ENCODE data around the gene TUBA3C. TPM values are rescaled to one million over a fixed set of nuclear protein-coding genes. Genes with fewer than 3 reads are reported as not detected.

Gene TUBA3C
- total RNA-seq, 1 donor from 2014 or later = not detected

DNA sequence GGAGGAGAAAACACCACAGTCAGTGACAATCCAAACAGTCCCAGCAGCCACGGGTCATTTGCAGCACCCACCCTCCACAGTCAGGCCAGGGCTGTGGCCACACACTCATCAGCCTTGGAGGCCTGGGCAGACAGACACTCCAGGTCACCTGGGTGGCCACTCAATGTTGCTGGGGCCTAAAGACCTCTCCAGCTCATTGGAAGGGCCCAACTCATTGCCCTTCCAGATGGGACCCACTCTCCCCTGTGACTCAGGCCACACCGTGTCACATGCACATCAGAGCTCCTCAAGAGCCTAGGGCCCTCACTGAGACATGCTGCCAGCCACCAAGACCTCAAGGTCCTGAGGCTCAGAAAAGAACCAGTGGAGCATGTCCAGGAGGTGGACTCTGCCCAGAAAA, 22.4 kb downstream of the TUBA3C start:
- H3K4me3 ChIP-seq (ENCODE audit: low read depth, low read length) = no peak overlapping the region
- TF ChIP-seq, protein P1, sequence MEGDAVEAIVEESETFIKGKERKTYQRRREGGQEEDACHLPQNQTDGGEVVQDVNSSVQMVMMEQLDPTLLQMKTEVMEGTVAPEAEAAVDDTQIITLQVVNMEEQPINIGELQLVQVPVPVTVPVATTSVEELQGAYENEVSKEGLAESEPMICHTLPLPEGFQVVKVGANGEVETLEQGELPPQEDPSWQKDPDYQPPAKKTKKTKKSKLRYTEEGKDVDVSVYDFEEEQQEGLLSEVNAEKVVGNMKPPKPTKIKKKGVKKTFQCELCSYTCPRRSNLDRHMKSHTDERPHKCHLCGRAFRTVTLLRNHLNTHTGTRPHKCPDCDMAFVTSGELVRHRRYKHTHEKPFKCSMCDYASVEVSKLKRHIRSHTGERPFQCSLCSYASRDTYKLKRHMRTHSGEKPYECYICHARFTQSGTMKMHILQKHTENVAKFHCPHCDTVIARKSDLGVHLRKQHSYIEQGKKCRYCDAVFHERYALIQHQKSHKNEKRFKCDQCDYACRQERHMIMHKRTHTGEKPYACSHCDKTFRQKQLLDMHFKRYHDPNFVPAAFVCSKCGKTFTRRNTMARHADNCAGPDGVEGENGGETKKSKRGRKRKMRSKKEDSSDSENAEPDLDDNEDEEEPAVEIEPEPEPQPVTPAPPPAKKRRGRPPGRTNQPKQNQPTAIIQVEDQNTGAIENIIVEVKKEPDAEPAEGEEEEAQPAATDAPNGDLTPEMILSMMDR (conservative IDR thresholded peaks at IDR 0.05; ENCODE audit: low read depth, low read length) = no peak
- no peak for DNase-seq (ENCODE audit: low read depth)

GRCh38 chr13:19158526-19159174, 23.0 kb downstream of the TUBA3C start:
- no peak overlapping the region for H3K4me3 ChIP-seq (ENCODE audit: low read depth, low read length)
- DNase-seq (ENCODE audit: low read depth) = no peak
- TF ChIP-seq, protein P1 (conservative IDR thresholded peaks at IDR 0.05; ENCODE audit: low read depth, low read length) = no peak

DNA sequence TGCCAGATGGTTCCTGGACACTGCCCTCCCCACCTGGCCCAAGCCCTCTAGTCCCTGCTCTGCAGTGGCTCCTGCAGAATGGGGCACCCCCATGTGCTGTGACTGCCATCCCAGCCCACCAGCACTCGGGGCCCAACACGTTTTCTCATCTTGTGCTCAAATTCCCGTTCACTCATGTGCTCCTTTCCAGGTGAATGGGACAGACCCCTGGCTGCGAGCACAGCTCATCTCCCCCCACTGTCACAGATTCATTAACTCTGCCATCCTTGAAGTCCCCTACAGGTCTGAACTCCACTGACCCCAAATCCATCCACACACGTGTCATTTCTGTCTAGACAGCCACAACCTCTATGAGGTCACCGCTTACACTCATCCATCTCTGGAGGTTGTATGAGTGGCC, 23.6 kb downstream of the TUBA3C start:
- TF ChIP-seq, protein P1 (conservative IDR thresholded peaks at IDR 0.05; ENCODE audit: low read depth, low read length) = no peak
- DNase-seq (ENCODE audit: low read depth) = no peak
- no peak overlapping the region for H3K4me3 ChIP-seq (ENCODE audit: low read depth, low read length)

- TF ChIP-seq, protein P1 (conservative IDR thresholded peaks at IDR 0.05; ENCODE audit: low read depth, low read length) = no peak
- DNase-seq (ENCODE audit: low read depth) = no peak
- no peak overlapping the region for H3K4me3 ChIP-seq (ENCODE audit: low read depth, low read length)
These were observed 24.2 kb downstream of the TUBA3C start for GRCh38 chr13:19157461-19157860.

DNA sequence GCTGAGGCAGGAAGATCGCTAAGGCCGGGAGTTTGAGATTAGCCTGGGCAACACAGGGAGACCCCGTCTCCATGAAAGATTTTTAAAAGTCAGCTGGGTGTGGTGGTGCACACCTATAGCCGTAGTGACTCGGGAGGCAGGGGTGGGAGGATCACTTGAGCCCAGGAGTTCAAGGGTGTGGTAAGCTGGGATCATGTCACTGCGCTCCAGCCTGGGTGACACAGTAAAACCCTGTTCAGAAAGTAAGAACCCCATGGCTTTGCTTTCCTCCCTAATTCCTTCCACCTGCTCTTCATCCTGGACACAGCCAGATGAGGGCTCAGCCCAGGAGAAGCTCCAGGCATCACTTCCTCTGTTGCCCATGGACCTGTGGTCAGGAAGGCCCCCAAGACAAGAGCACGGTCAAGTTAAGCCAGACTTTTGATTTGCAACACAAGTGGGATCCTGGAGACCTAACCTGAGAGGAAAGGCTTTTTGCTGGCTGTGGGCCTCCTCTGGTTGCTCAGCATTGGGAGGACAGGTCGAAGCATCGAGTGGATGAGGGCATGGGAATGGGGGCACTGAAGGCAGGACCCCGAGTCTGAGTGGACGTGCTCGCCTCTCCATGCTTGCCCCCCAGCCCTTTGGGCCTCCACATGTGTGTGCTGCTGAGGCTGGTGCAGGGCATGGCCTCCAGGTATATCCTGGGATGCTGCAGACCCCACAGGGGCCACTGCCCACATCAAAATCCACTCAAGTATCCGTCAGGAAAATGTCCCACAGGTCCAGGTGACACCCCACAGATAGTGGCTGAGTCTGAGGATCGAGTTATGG, 25.4 kb downstream of the TUBA3C start:
- TF ChIP-seq, protein P1 (conservative IDR thresholded peaks at IDR 0.05; ENCODE audit: low read depth, low read length) = no peak
- no peak overlapping the region for H3K4me3 ChIP-seq (ENCODE audit: low read depth, low read length)
- no peak for DNase-seq (ENCODE audit: low read depth)

DNA sequence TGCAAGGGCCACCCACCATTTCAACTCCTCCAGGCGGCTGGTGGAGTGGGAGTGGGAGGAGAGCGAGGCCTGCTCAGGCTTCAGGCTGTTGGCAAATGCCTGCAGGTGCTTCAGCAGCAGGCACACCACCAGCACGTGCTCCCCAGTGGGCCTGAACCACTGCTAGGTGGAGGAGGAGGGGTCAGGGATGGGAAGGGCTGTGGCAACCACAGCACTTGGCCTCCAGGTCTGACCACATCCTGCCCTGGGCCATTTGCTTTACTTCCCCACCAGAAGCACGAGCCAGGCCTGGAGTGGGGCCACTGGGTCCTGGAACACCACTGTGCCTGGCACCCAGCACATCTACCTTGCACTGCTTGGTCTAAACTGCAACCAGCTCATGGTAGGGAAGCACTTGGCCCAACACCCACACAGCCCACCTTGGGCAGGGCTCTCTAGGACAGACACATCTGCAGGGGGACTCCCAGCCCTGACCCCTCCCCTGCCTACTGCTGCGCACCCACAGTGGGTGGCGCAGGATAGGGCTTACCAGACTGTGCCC, 26.2 kb downstream of the TUBA3C start:
- H3K4me3 ChIP-seq (ENCODE audit: low read depth, low read length) = no peak overlapping the region
- DNase-seq (ENCODE audit: low read depth) = no peak
- TF ChIP-seq, protein P1 (conservative IDR thresholded peaks at IDR 0.05; ENCODE audit: low read depth, low read length) = no peak
